ENCODE results near the gene IL13RA1.
A peak's percentile ranks its signal among the peaks of the same experiment; 100 is the strongest.

Gene IL13RA1

GRCh38 chrX:118729042-118729652, 1.7 kb downstream of the IL13RA1 start:
- ChIA-PET CTCF (interaction anchor here (0.5 to 0.7 kb wide), 4 partner anchors 19 to 537 kb away, joined by 3 to 4 read pairs (median 3); no protein-coding TSS in a partner anchor), POLR2A (no interaction called here)
- Histone ChIP-seq H3K9me3 (ENCODE audit: control insufficient read depth, insufficient read depth, low read depth, low read length) (no peaks in the 10 kb centered on the region), H3K4me3 (ENCODE audit: low read depth, low read length) (no peak overlapping the region), H3K4me1 (ENCODE audit: control insufficient read depth, insufficient read depth, low read length) (0 out of 2 replicates have a peak, but pooled peaks cover 5% of the 10 kb centered on the region), H3K36me3 (ENCODE audit: control insufficient read depth in 2 of 2, insufficient read depth in 1 of 2, low read length in 2 of 2) (no peaks in the 10 kb centered on the region), H3K27ac (ENCODE audit: extremely low read depth, low read depth, low read length) (0 out of 2 replicates have a peak overlapping the region, but pooled peaks have one; percentile 7)
- TF ChIP-seq RBAK (tag by site-specific recombination; IDR thresholded peaks at IDR 0.05) (no peak), MZF1 (tag by site-specific recombination; IDR thresholded peaks at IDR 0.05; ENCODE audit: borderline replicate concordance) (no peak), ZNF843 (tag by site-specific recombination; IDR thresholded peaks at IDR 0.05) (no peak), ZNF701 (tag by site-specific recombination; IDR thresholded peaks at IDR 0.05) (no peak), WT1 (tag by site-specific recombination; IDR thresholded peaks at IDR 0.05) (peak; percentile 94), ZNF214 (tag by site-specific recombination; IDR thresholded peaks at IDR 0.05; ENCODE audit: borderline replicate concordance) (no peak), ZNF146 (tag by site-specific recombination; IDR thresholded peaks at IDR 0.05) (no peak), ZBTB48 (tag by site-specific recombination; IDR thresholded peaks at IDR 0.05) (no peak), ZNF785 (tag by site-specific recombination; IDR thresholded peaks at IDR 0.05) (no peak), ZNF341 (tag by site-specific recombination; IDR thresholded peaks at IDR 0.05; ENCODE audit: low read depth) (peak; percentile 43), EGR2 (tag by site-specific recombination; IDR thresholded peaks at IDR 0.05; ENCODE audit: low read depth) (peak; percentile 79), ZBTB1 (tag by site-specific recombination; IDR thresholded peaks at IDR 0.05) (no peak), ZNF404 (tag by site-specific recombination; IDR thresholded peaks at IDR 0.05) (no peak), ZSCAN4 (tag by site-specific recombination; IDR thresholded peaks at IDR 0.05) (no peak), ZNF302 (tag by site-specific recombination; IDR thresholded peaks at IDR 0.05; ENCODE audit: low read depth) (no peak), ZNF660 (tag by site-specific recombination; IDR thresholded peaks at IDR 0.05) (no peak), TSHZ1 (tag by site-specific recombination; IDR thresholded peaks at IDR 0.05; ENCODE audit: borderline replicate concordance) (no peak), ZNF747 (tag by site-specific recombination; IDR thresholded peaks at IDR 0.05) (no peak), ZNF692 (tag by site-specific recombination; IDR thresholded peaks at IDR 0.05) (no peak), ZNF776 (tag by site-specific recombination; IDR thresholded peaks at IDR 0.05; ENCODE audit: borderline replicate concordance) (no peak), GLIS1 (tag by site-specific recombination; IDR thresholded peaks at IDR 0.05) (no peak), ZNF707 (tag by site-specific recombination; IDR thresholded peaks at IDR 0.05) (no peak), ZNF514 (tag by site-specific recombination; IDR thresholded peaks at IDR 0.05) (no peak), ZNF549 (tag by site-specific recombination; IDR thresholded peaks at IDR 0.05) (no peak), ZNF664 (tag by site-specific recombination; IDR thresholded peaks at IDR 0.05) (no peak), CTCF (tag by site-specific recombination; IDR thresholded peaks at IDR 0.05) (no peak)

Measured in HEK293 (cell line).